ENCODE measurements around the gene SARM1. TPM values are rescaled to one million over a fixed set of nuclear protein-coding genes. Genes with fewer than 3 reads are reported as not detected.

SARM1 gene
- polyA plus RNA-seq, 3 donors, result 0.78 to 7.1 (median 0.90) TPM

DNA sequence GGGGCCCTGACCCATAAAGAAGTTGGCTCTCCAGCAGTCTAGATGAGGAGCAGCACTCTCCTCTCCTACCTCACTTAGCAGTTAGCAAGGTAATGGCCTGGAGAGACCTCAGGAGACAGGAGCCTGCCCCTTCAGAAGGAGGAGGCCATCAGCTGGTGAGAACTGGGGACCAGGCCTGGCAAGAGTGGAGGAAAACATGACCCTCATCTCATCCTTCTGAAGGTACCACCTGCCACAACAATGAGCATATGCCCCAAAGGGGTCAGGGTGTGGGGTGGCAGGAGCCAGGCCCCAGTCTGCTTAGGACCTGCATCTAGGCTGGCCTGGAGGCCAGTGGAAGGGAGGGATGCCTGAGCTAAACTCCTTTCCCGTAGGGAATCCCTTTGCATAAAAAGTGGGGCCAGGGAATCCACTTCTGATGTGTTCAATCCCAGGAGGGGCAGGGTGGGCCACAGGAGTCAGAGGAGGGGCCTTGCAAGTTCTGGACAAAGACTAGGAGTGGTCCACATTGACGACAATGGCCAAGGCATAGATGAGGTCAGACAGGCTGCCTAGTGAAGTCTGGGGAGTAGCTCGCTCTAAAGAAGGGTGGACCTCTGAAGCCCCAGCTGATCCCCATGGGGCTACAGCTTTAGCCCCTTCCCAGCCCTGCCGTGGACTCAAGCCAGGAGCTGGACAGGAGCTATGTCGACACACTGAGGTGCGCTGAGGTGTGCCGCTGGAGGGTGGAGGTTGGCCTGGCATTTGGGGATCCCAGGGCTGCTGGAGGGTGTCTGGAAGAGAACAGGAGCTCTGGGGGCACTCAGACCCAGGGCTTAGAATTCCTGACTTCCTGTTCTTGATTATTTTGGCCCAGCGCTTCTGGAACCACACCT, 7.5 kb upstream of the SARM1 start:
- no peak overlapping the region for H3K4me2 ChIP-seq (replicated peaks; ENCODE audit: extremely low read depth, low read length, poor library complexity, severe bottlenecking)
- no peak overlapping the region for H2AFZ ChIP-seq (ENCODE audit: insufficient read depth, low read depth, low read length, poor library complexity, severe bottlenecking)
- 96% methylated on average over 8 of the region's 8 CpGs for WGBS (ENCODE audit: insufficient coverage)
- TF ChIP-seq CTCF (IDR thresholded peaks at IDR 0.05), result no peak
- peaks cover 9% of the 10 kb centered on the region for H4K20me1 ChIP-seq (ENCODE audit: insufficient read depth, low read length)
- Mint-ChIP-seq H3K27me3 (ENCODE audit: low read depth in 3 of 3) (peaks cover 0 to 2% (median 1%) of the 10 kb centered on the region in 3 donors), H3K4me3 (no peak overlapping the region), H3K27ac (peak overlapping the region in 1 of 7 donors; percentile 38), H3K4me1 (no peaks in the 10 kb centered on the region), H3K36me3 (peaks cover 59 to 79% of the 10 kb centered on the region in 2 donors), H3K9me3 (no peaks in the 10 kb centered on the region)
- peaks cover 64 to 66% of the 10 kb centered on the region in 2 donors for H3K36me3 ChIP-seq (replicated peaks in 1 of 2; ENCODE audit: control insufficient read depth in 1 of 2, insufficient read depth in 2 of 2, low read length in 2 of 2)
- no peak for DNase-seq
- no peaks in the 10 kb centered on the region for H3K9me3 ChIP-seq (replicated peaks in 1 of 2; ENCODE audit: control insufficient read depth in 1 of 2, insufficient read depth in 1 of 2, low read length in 2 of 2)
- peaks cover under 1% of the 10 kb centered on the region for H3K79me2 ChIP-seq (ENCODE audit: insufficient read depth, low read length)
- no peak overlapping the region for H3K27ac ChIP-seq (ENCODE audit: low read depth in 1 of 2, low read length in 2 of 2)
- intact Hi-C loops (cut with micrococcal nuclease), result no loop called here
- no peaks in the 10 kb centered on the region for H3K27me3 ChIP-seq (ENCODE audit: control insufficient read depth in 2 of 2, insufficient read depth in 2 of 2, low read length in 2 of 2)
- no peak overlapping the region for H3K4me3 ChIP-seq (replicated peaks in 1 of 3; ENCODE audit: low read depth in 2 of 3, low read length in 3 of 3)
- H3K9ac ChIP-seq (ENCODE audit: insufficient read depth, low read length, poor library complexity, severe bottlenecking), result no peak overlapping the region
- H3K4me1 ChIP-seq (ENCODE audit: control insufficient read depth in 1 of 2, insufficient read depth in 2 of 2, low read length in 2 of 2), result no peaks in the 10 kb centered on the region

GRCh38 chr17:28364665-28365363, 6.7 kb upstream of the SARM1 start, which contains the start of gene SEBOX:
Gene SEBOX, minus strand, starts transcription at chr17:28365199. Its CDS starts 48 bp downstream, at chr17:28365151.
- Histone ChIP-seq H3K4me1 (ENCODE audit: control insufficient read depth in 1 of 2, insufficient read depth in 2 of 2, low read length in 2 of 2) (peaks cover under 1 to 2% of the 10 kb centered on the region in 2 donors), H3K9me3 (replicated peaks in 1 of 2; ENCODE audit: control insufficient read depth in 1 of 2, insufficient read depth in 1 of 2, low read length in 2 of 2) (no peaks in the 10 kb centered on the region), H3K4me2 (replicated peaks; ENCODE audit: extremely low read depth, low read length, poor library complexity, severe bottlenecking) (no peak within 1 kb of the TSS), H3K27me3 (ENCODE audit: control insufficient read depth in 2 of 2, insufficient read depth in 2 of 2, low read length in 2 of 2) (no peaks in the 10 kb centered on the region), H2AFZ (ENCODE audit: insufficient read depth, low read depth, low read length, poor library complexity, severe bottlenecking) (no peak within 1 kb of the TSS), H3K27ac (ENCODE audit: low read depth in 1 of 2, low read length in 2 of 2) (no peak within 1 kb of the TSS), H3K79me2 (ENCODE audit: insufficient read depth, low read length) (no peaks in the 10 kb centered on the region), H3K9ac (ENCODE audit: insufficient read depth, low read length, poor library complexity, severe bottlenecking) (no peak within 1 kb of the TSS), H3K36me3 (replicated peaks in 1 of 2; ENCODE audit: control insufficient read depth in 1 of 2, insufficient read depth in 2 of 2, low read length in 2 of 2) (peaks cover 58 to 59% of the 10 kb centered on the region in 2 donors), H3K4me3 (replicated peaks in 1 of 3; ENCODE audit: low read depth in 2 of 3, low read length in 3 of 3) (no peak within 1 kb of the TSS), H4K20me1 (ENCODE audit: insufficient read depth, low read length) (peaks cover 9% of the 10 kb centered on the region)
- peak within 1 kb of the TSS in 2 of 7 donors; percentile 6 to 13 for H3K27ac Mint-ChIP-seq
- intact Hi-C loops (cut with micrococcal nuclease), result no loop called here
- H3K36me3 Mint-ChIP-seq, result peaks cover 52 to 78% of the 10 kb centered on the region in 2 donors
- DNase-seq, result no peak
- H3K4me1 Mint-ChIP-seq, result peaks cover 2% of the 10 kb centered on the region
- H3K9me3 Mint-ChIP-seq, result no peaks in the 10 kb centered on the region
- no peak within 1 kb of the TSS for H3K4me3 Mint-ChIP-seq
- H3K27me3 Mint-ChIP-seq (ENCODE audit: low read depth in 3 of 3), result peaks cover 0 to 2% (median 1%) of the 10 kb centered on the region in 3 donors
- no peak for TF ChIP-seq CTCF (IDR thresholded peaks at IDR 0.05)
- 96% methylated on average over 8 of the region's 13 CpGs for WGBS (ENCODE audit: insufficient coverage)

All from CD14-positive monocyte (primary cell).